Stimulated activated CD8-positive, alpha-beta memory T cell treated with anti-CD3 and anti-CD28 coated beads, Interleukin-7, amount 100 ng/mL, for 1 hour (primary cell): ENCODE results near the gene EIF2A.
"Not testable (repeated sequence)": the region's sequence is repeated elsewhere in the genome, so short reads cannot be mapped to it uniquely, and the experiment has no call there.

Source experiments
- DNase-seq, 2 donors: peaks; one replicate each; pipeline ENCODE4 v3.0.0-alpha.2; 2020; ENCODE audit warnings: low read depth in 2 of 2

Gene EIF2A

GRCh38 chr3:150546226-150547044 lies at the start of gene EIF2A, which contains the start of gene SERP1:
Gene EIF2A, plus strand, starts transcription at chr3:150546787. Its CDS starts 16 bp downstream, at chr3:150546803.
Gene SERP1, minus strand, starts transcription at chr3:150546496. Its CDS starts 361 bp downstream, at chr3:150546135.
- peak; percentile 98 to 99 for DNase-seq

- DNase-seq, result no peak
Observed at GRCh38 chr3:150497956-150498355, 48.6 kb upstream of the EIF2A start.

- DNase-seq, result not testable (repeated sequence)
Observed at GRCh38 chr3:150500960-150501359, 45.6 kb upstream of the EIF2A start.

GRCh38 chr3:150503402-150504099 lies 43.0 kb upstream of the EIF2A start:
- DNase-seq, result no peak

GRCh38 chr3:150504483-150504882 lies 42.1 kb upstream of the EIF2A start:
- DNase-seq, result no peak

GRCh38 chr3:150508401-150508800 lies 38.2 kb upstream of the EIF2A start:
- no peak for DNase-seq

- no peak for DNase-seq
Observed at GRCh38 chr3:150509780-150510179, 36.8 kb upstream of the EIF2A start.

- DNase-seq, result no peak
Observed at GRCh38 chr3:150511122-150511821, 35.3 kb upstream of the EIF2A start.

- no peak for DNase-seq
Observed at GRCh38 chr3:150515210-150515609, 31.4 kb upstream of the EIF2A start.

- DNase-seq, result no peak
Observed at GRCh38 chr3:150519026-150519425, 27.6 kb upstream of the EIF2A start.

GRCh38 chr3:150520408-150520807 lies 26.2 kb upstream of the EIF2A start:
- no peak for DNase-seq

GRCh38 chr3:150521463-150521862 lies 25.1 kb upstream of the EIF2A start:
- no peak for DNase-seq

- DNase-seq, result no peak
Observed at GRCh38 chr3:150523538-150523937, 23.0 kb upstream of the EIF2A start.

- no peak for DNase-seq
Observed at GRCh38 chr3:150527464-150528255, 18.9 kb upstream of the EIF2A start.

GRCh38 chr3:150528354-150528797 lies 18.2 kb upstream of the EIF2A start:
- DNase-seq, result no peak

- no peak for DNase-seq
Observed at GRCh38 chr3:150531775-150532174, 14.8 kb upstream of the EIF2A start.

GRCh38 chr3:150535204-150535603 lies 11.4 kb upstream of the EIF2A start:
- no peak for DNase-seq

GRCh38 chr3:150538324-150539208 lies 8.0 kb upstream of the EIF2A start:
- DNase-seq, result no peak

GRCh38 chr3:150540297-150540696 lies 6.3 kb upstream of the EIF2A start:
- DNase-seq, result no peak

- DNase-seq, result no peak
Observed at GRCh38 chr3:150540991-150541390, 5.6 kb upstream of the EIF2A start.
